Loucy (cell line): Measurements from ENCODE around the gene CASZ1.

ENCODE experiments used
- CTCF ChIP-seq: fragments of 200-600 bp; sonication (generic); conservative IDR thresholded peaks from 2 replicates; pipeline ENCODE4 v1.5.1; 2014; ENCODE audit warnings: mild to moderate bottlenecking, antibody characterized with exemption, low read length
- EZH2phosphoT487 ChIP-seq: fragments of 200-600 bp; IDR thresholded peaks from 2 replicates; pipeline ENCODE4 v1.6.1; 2018; ENCODE audit warnings: antibody characterized with exemption, mild to moderate bottlenecking, moderate library complexity, borderline replicate concordance

- no peak for TF ChIP-seq CTCF
- no peak for TF ChIP-seq EZH2phosphoT487
These were observed 163.0 kb downstream of the CASZ1 start for GRCh38 chr1:10633416-10633815.
